NCI-H1694 (cell line): ENCODE data around the gene DDX21.
"Not testable (repeated sequence)": the region's sequence is repeated elsewhere in the genome, so short reads cannot be mapped to it uniquely, and the experiment has no call there.

Experiments used
- DNase-seq: peaks from one replicate; lab custom pipeline; 2025; lab: John Stamatoyannopoulos, UW

The DDX21 gene

DNA sequence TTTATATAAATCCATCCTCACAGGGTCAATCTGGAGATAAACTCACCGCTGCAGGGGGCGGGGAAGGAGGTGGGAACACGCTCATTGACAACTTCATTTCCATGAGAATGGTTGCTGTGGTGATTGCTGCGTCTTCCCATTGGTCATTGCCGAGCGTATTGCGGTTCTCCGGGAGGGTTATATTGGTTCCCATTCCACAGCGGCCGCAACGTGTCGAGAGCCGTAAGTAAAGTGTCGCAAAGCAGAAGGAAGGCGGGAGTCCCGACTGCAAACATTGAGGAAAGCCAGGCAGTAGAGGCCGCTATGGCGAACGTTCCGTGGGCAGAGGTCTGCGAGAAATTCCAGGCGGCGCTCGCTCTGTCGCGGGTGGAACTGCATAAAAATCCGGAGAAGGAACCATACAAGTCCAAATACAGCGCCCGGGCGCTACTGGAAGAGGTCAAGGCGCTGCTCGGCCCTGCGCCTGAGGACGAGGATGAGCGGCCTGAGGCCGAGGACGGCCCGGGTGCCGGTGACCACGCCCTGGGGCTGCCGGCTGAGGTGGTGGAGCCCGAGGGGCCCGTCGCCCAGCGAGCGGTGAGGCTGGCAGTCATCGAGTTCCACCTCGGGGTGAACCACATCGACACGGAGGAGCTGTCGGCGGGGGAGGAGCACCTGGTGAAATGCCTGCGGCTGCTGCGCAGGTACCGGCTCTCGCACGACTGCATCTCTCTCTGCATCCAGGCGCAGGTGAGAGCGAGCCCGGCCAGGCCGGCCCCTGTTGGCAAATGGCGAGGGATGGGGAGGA is 32.8 kb downstream of the DDX21 start, which contains the start of gene KIFBP:
Gene KIFBP, plus strand, starts transcription at position 274 of the 787 bp plus-strand sequence. Its CDS starts 30 bp downstream, at position 304.
- DNase-seq: peak; percentile 93

DNA sequence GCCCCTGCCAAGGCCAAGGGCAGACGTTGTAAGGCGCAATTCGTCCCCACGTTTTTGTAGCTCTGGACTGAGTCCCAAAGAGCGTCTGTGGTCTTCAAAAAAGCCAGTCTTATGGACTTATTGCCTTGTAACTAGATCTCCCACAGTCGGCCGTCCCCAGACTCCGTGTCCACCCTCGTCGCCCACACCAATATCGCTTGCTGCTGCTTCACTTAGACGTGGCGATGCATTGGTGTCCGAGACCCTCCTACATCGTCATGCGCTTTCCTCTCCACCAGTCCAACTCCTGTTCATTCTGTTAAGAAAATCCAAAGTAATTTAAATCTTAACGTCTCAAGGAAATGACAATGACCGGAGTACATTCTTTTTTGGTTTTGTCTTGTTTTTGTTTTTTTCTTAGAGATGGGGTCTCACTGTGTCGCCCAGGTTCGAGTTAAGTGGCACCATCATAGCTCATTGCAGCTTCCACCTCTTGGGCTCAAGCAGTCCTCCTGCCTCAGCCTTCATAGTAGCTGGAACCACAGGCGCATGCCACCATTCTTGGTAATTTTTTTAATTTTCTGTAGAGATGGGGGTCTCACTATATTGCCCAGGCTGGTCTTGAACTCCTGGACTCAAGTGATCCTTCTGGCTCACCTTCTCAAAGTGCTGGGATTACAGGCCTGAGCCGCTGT is 33.5 kb downstream of the DDX21 start:
- no peak for DNase-seq

DNA sequence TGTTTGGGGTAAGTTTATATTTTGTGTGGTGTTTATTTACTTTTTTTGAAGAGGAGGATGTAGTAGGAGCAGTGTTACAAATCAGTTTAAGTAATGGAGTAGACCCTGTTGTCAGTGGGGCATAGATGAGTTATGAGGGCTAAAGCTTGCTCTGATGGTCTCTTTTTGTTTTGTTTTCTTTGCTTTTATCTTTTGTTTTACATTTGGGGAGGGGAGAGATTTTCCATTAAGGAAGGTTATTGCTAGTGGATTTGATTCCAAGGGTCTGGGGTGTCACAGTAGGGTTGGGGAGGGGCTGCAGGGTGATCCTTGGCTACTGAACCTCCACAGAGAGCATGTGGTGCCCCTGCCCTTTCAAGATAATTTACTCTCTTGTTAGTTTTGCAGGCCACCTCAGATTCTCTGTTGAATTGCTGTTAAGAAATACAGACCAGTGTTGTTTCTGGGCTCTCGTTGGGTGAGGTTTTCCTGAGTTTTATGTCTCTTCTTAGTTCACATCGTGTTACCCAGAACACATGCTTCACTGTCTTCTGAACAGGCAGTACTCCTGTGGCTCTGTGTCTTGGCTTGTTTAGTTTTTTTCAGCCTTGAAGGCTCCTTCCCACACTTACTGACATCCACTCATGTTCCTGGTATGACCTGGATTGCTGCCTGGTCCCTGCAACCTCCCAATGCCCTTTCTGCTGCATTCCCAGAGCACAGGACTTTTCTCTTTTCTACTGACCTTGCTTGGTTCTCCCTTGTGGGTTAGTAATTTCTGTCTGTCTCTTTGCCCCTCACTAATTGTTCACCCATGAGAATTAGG is 36.9 kb downstream of the DDX21 start:
- no peak for DNase-seq

DNA sequence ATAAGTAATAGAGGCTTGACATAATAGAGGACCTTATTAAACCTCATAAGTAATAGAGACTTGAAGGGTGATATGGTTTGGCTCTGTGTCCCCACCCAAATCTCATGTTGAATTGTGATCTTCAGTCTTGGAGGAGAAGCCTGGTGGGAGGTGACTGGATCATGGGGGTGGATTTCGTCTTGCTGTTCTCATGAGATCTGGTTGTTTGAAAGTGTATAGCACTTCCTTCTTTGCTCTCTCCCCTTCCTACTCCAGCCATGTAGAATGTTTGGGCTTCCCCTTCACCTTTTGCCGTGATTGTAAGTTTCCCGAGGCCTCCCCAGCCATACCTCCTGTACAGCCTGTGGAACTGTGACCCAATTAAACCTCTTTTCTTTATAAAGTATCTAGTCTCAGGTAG is 41.2 kb downstream of the DDX21 start:
- no peak for DNase-seq

DNA sequence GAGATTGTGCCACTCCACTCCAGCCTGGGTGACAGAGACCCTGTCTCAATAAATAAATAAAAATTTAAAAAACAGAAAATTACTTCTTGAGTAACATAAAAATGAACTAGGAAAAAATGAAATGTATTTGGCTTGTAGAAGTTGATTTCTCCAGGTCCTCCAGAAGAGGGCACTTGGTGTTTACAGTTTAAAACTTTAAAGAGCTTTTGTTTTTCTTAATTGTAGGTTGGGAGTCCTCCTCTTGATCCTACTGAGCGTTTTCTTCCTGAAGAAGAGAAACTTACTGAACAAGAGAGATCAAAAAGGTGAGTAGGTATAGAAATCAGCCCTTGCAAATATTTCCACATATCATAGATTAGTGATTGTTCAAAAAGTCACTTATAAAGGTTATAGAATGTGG is 48.9 kb downstream of the DDX21 start:
- peak; percentile 3 for DNase-seq

DNA sequence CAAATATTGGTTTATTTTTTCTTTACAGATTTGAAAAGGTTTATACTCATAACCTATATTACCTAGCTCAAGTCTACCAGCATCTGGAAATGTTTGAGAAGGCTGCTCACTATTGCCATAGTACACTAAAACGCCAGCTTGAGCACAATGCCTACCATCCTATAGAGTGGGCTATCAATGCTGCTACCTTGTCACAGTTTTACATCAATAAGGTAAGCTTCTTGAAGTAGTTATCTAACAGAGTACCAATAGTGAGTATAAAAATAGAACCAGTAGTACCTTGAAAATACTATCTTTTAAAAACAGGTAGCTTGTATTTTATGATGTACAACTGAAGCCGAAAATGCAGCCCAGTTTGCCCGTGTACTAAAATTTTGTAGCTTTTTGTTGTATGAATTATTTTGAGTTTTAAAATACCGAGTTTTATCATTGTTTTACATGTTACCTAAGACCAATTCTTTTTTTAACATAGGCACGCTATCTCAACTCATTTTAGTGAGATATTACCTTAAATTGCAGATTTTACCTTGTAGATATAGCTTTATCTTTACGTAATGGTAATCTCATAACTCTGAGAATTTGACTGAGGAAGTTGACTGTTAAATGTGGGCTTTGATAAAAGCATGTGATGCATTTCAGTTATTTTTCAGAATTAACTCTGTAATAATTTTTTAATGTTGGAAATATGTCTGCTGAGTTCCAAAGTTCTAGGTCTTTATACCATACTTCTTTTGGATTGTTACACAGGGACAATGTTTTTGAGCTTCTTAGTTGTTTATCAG is 49.9 kb downstream of the DDX21 start:
- no peak for DNase-seq

DNA sequence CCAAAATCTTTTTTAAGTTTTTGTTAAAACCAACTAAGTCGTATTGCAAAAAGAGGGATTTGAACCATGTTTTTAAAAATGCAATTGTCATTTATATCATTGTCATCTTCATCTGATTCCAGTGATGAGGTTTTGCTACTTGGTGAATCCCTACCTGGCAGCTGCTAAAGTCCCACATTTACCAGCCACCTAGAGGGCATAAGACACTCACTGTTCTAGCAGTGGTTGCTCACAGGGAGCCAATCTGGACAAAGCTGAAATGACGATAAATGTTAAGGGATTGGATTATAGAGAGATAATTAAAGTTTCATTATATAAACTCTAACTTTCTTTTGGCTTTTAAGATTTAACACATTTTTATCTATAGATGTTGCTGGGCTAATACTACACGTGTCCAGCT is 51.3 kb downstream of the DDX21 start:
- DNase-seq: no peak

DNA sequence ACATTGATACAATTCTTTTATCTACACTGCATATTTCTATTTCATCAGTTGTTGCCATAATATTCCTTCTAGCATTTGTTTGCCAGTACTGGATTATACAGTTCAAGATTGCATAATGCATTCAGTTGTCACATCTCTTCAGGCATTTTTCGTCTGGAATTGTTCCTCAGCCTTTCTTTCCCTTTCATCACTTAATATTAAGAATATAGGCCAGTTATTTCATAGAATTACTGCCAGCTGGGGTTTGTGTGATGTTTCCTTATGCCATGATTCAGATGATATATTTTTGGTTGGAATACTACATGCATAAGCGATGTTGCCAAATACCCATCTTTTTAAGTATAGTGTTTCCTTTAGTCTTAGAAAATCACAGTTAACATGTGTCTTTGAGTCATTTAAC is 53.4 kb downstream of the DDX21 start:
- no peak for DNase-seq

DNA sequence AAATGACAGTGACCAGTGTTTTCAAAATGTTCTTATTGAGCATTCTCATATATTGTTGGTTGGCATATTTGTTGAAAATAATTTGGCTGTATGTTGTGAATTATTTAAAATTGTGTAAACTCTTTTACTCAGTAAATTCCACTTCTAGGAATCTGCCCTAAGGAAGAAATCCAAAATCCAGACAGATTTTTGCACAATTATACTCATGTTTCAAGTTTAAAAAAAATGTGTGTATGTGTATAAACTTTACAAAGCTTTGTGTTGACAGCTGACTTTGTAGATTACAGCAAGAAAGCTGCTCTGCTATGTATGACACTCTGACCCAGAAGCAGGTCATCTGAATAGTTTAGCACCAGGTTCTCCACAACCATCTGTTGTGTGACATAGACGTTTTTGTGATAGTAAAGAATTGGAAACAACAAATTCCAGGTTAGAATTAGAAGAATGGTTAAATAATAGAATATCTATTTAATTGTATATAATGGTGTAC is 54.2 kb downstream of the DDX21 start:
- no peak for DNase-seq

DNA sequence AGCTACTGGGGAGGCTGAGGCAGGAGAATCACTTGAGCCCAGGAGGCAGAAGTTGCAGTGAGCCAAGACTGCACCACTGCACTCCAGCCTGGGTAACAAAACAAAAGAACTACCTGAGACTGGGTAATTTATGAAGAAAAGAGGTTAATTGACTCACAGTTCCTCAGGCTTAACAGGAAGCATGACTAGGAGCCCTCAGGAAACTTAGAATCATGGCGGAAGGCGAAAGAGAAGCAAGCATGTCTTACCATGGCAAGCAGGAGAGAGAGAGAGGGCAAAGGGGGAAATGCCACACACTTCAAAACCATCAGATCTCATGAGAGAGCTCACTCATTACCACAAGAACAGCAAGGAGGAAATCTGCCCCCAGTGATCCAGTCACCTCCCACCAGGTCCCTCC is 56.8 kb downstream of the DDX21 start:
- DNase-seq: not testable (repeated sequence)

DNA sequence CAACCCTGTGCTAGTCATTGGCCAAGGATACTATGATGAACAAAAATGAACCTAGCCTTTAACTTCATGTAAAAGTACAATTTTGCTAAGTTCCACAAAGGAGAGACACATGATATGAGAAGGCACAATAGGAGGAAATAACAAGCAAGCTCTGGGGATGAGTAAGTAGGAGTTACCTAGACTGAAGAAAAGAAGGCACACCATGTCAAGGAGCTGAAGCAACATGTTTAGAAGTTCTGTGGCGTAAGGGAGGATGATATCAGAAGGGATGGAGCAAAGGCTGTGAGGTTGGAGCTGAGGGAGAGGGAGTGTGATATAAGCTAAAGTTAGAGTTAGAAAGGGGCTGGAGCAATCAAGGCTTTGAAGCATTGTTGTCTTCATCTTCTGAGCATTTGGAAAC is 58.2 kb downstream of the DDX21 start:
- DNase-seq: no peak

DNA sequence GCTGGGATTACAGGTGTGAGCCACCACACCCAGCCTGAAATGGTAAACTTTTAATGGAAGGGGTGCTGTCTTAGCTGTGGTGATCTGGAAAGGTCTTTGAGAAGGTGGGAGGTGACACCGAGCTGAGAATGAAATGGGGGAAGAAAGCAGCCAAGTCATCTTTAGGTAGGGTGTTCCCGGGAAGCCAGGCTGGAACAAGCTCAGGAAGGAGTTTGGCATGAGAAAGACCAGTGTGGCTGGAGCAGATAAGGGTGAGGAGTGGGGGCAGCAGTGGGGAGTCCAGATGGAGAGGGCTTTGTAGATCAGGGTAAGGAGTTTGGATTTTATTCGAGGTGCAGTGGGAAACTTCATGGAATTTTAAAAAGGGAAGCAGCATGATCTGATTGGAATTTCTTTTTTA is 62.6 kb downstream of the DDX21 start:
- DNase-seq: no peak

DNA sequence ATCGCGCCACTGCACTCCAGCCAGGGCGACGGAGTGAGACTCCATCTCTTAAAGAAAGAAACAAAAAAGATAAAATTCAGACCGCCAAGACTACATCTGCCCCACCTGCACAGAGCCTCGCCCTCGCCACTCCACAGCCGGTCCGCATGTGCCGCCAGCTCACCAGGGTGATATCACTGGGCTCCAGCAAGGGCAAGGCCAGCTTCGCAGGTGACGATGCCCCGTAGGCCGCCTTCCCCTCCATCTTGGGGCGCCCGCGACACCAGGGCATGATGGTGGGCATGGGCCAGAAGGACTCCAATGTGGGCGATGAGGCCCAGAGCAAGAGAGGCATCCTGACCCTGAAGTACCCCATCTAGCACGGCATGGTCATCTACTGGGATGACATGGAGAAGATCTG is 66.6 kb downstream of the DDX21 start:
- DNase-seq: no peak

DNA sequence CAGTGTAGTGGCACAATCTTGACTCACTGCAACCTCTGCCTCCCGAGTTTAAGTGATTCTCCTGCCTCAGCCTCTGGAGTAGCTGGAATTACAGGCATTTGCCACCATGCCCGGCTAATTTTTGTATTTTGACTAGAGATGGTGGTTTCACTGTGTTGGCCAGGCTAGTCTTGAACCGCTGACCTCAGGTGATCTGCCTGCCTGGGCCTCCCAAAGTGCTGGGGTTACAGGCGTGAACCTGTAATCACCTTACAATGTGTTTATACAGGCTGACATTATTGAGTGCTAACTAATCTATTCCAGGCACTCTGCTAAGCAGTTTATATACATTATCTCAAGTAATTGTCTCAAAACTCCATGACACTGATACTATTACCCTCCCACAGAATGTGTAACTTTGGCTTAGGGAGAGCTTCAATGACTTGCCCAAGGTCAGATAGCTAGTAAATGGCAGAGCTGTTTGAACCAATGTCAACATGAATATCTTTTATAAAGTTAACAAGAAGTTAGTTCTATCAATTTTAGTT is 69.5 kb downstream of the DDX21 start:
- DNase-seq: no peak

DNA sequence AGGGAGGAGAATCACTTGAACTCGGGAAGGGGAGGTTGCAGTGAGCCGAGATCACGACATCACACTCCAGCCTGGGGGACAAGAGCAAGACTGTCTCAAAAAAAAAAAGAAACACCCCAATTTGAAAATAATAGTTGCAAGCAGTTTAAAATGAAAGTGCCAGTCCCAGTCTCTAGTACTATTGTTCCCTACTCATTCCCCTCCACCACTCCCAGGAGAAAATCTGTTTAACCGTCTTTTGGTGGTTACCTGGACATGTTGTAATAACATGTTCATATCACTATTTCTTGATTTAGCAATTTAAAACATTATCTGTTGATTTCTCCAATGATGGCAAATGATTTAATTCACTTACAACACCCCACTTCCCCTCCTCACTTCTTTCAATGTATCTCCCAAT is 77.3 kb downstream of the DDX21 start:
- no peak for DNase-seq
